GM12878 (cell line): ENCODE results near the gene RAD51. TPM values are rescaled to one million over a fixed set of nuclear protein-coding genes. Genes with fewer than 3 reads are reported as not detected.

Experiments used
- ATAC-seq: fragments of 200-7000 bp; cut with Tn5 transposase; 3 replicates; pipeline ENCODE4 v1.9.1; 2020; ENCODE audit warnings: mild to moderate bottlenecking, moderate library complexity
- BruUV-seq: library from RNA; stranded (reverse); fragments of 400-500 nt; replicated peaks from 2 replicates; lab custom pipeline; 2021; lab: Mats Ljungman, UMichigan
- CTCF ChIA-PET: fragments of 300-600 bp; sonication (Branson Sonifier 250); formaldehyde crosslinking; extraction: SDS; loops from one replicate; lab custom pipeline; 2021; ENCODE audit warnings: inconsistent platforms; lab: Yijun Ruan, JAX
- POLR2A ChIA-PET: fragments of 350-600 bp; formaldehyde crosslinking; extraction: SDS; loops from one replicate; lab custom pipeline; 2021; ENCODE audit warnings: inconsistent platforms; lab: Charles Lee
- RAD21 ChIA-PET: fragments of 300-600 bp; sonication (Branson Sonifier 250); formaldehyde crosslinking; loops from one replicate; lab custom pipeline; 2023; ENCODE audit warnings: antibody characterized with exemption; ENCODE audit not compliant: unreplicated experiment; lab: Charles Lee
- SMC1A ChIA-PET: fragments of 300-600 bp; sonication (Branson Sonifier 250); formaldehyde crosslinking; loops from one replicate; lab custom pipeline; 2023; ENCODE audit not compliant: unreplicated experiment, uncharacterized antibody; lab: Charles Lee
- DNase-seq: peaks from one replicate; pipeline ENCODE4 v3.0.0-alpha.2; 2011; ENCODE audit warnings: low read depth, low spot score
- FAIRE-seq: peaks from 3 replicates; lab custom pipeline; 2011; peaks lifted over from hg19 to GRCh38; lab: Jason Lieb, UNC
- H2AFZ ChIP-seq: 2 replicates; pipeline ENCODE4 v1.6.0; 2011; ENCODE audit warnings: low read depth, low read length, control low read depth; ENCODE audit not compliant: control insufficient read depth
- H3K27ac ChIP-seq: 2 replicates; pipeline ENCODE4 v1.5.1; 2011; ENCODE audit warnings: control low read depth; ENCODE audit not compliant: control insufficient read depth, insufficient read depth
- H3K27me3 ChIP-seq, 2 experiments: replicated peaks in 1 of 2; 2 replicates each; pipeline versions ENCODE4 v1.6.0 to v1.6.1; 2011; ENCODE audit warnings: low read length in 1 of 2; ENCODE audit not compliant: control insufficient read depth in 2 of 2, insufficient read depth in 2 of 2
- H3K36me3 ChIP-seq, 2 experiments: 2 replicates each; pipeline ENCODE4 v1.5.1; 2011; ENCODE audit warnings: low read length in 1 of 2; ENCODE audit not compliant: control insufficient read depth in 2 of 2, insufficient read depth in 2 of 2
- H3K4me1 ChIP-seq: 2 replicates; pipeline ENCODE4 v1.6.1; 2011; ENCODE audit warnings: mild to moderate bottlenecking, low read length, moderate library complexity, mixed read lengths; ENCODE audit not compliant: control insufficient read depth, insufficient read depth
- H3K4me2 ChIP-seq: 2 replicates; pipeline ENCODE4 v1.6.0; 2011; ENCODE audit warnings: control low read depth; ENCODE audit not compliant: control insufficient read depth, insufficient read depth
- H3K4me3 ChIP-seq: fragments of 200-600 bp; sonication (generic); 2 replicates; pipeline ENCODE4 v1.5.1; 2016
- H3K79me2 ChIP-seq: 2 replicates; pipeline ENCODE4 v1.6.0; 2011; ENCODE audit warnings: low read length; ENCODE audit not compliant: control insufficient read depth, insufficient read depth
- H3K9ac ChIP-seq: 2 replicates; pipeline ENCODE4 v1.8.0; 2011; ENCODE audit warnings: low read length, control low read depth, mixed read lengths; ENCODE audit not compliant: control insufficient read depth, insufficient read depth
- H3K9me3 ChIP-seq: replicated peaks from 3 replicates; pipeline ENCODE4 v1.5.1; 2011; ENCODE audit warnings: mild to moderate bottlenecking, low read length; ENCODE audit not compliant: control insufficient read depth, insufficient read depth
- H4K20me1 ChIP-seq: 2 replicates; pipeline ENCODE4 v1.6.0; 2011; ENCODE audit not compliant: control insufficient read depth, insufficient read depth
- ATF7 ChIP-seq: fragments of 450-650 bp; IDR thresholded peaks from 2 replicates; pipeline ENCODE4 v1.6.1; 2016; ENCODE audit warnings: low read depth, mild to moderate bottlenecking
- CHD2 ChIP-seq: IDR thresholded peaks from 2 replicates; pipeline ENCODE4 v1.6.1; 2011; ENCODE audit warnings: low read depth, low read length, improper control_type of control experiment, borderline replicate concordance
- E4F1 ChIP-seq: fragments of 450-650 bp; IDR thresholded peaks from 2 replicates; pipeline ENCODE4 v1.6.1; 2018; ENCODE audit warnings: borderline replicate concordance, mild to moderate bottlenecking; ENCODE audit not compliant: partially characterized antibody
- SMAD5 ChIP-seq: IDR thresholded peaks from 2 replicates; pipeline ENCODE4 v1.6.1; 2016; ENCODE audit warnings: antibody characterized with exemption, low read depth
- WGBS: methylation state at CpG from one replicate; pipeline ENCODE4 v1.1.6; 2016; ENCODE audit warnings: low lambda C conversion rate; ENCODE audit not compliant: insufficient replicate concordance, insufficient coverage; ENCODE audit errors: missing lambda C conversion rate; 5-methylcytosine and 5-hydroxymethylcytosine counted together
- in situ Hi-C: fragments of 300-500 bp; cut with MboI; formaldehyde crosslinking; loops from 9 replicates; pipeline ENCODE4 v1.14.3; 2018; ENCODE audit warnings: mixed read lengths
- intact Hi-C: fragments of 100-400 bp; cut with micrococcal nuclease; formaldehyde crosslinking; loops from one replicate; pipeline ENCODE4 v1.14.2; 2022; ENCODE audit not compliant: unreplicated experiment
- polyA plus RNA-seq, 11 experiments: library from polyadenylated mRNA; depleted of rRNA in 4 of 11; unstranded in 6 of 11; stranded (reverse) in 5 of 11; fragments of >200 nt; fragmentation: Nextera tagmentation in 4 of 11; fragmentation: Illumina TruSeq in 1 of 11; extraction: Ambion mirVana in 4 of 11; extraction: Trizol in 1 of 11; gene quantifications; 1 replicate in 1 of 11; 2 replicates in 10 of 11; pipeline versions ENCODE4 v1.2.1 to v1.2.3, GENCODE V29; 2011 to 2016; ENCODE audit warnings: inconsistent platforms in 2 of 11, missing spikeins in 2 of 11, low read depth in 1 of 11
- total RNA-seq, 4 experiments: library from RNA; depleted of rRNA in 3 of 4; stranded (reverse); fragments of >200 nt in 3 of 4; fragmentation: Illumina TruSeq in 1 of 4; extraction: Trizol in 1 of 4; gene quantifications; 2 replicates each; pipeline versions ENCODE4 v1.2.1 to v1.2.3, GENCODE V29; 2013 to 2021
- TF ChIP-seq, protein P1 (sequence below): fragments of 450-650 bp; IDR thresholded peaks from 2 replicates; pipeline ENCODE4 v1.6.1; 2017; ENCODE audit warnings: borderline replicate concordance
- TF ChIP-seq, protein P2 (sequence below): fragments of 450-650 bp; formaldehyde crosslinking; IDR thresholded peaks from 2 replicates; pipeline ENCODE4 v1.5.0; 2022; ENCODE audit warnings: mild to moderate bottlenecking, missing genetic modification characterization
- TF ChIP-seq, protein P3 (sequence below): IDR thresholded peaks from 2 replicates; pipeline ENCODE4 v1.6.1; 2011; ENCODE audit warnings: low read depth, low read length, improper control_type of control experiment, borderline replicate concordance

The RAD51 gene
- total and polyA plus RNA-seq, 10 of the 15 experiments (the other 5 are each of a cell fraction or from before 2014, with no cell fraction given): 13.1 to 55.0 (median 30.6) TPM

DNA sequence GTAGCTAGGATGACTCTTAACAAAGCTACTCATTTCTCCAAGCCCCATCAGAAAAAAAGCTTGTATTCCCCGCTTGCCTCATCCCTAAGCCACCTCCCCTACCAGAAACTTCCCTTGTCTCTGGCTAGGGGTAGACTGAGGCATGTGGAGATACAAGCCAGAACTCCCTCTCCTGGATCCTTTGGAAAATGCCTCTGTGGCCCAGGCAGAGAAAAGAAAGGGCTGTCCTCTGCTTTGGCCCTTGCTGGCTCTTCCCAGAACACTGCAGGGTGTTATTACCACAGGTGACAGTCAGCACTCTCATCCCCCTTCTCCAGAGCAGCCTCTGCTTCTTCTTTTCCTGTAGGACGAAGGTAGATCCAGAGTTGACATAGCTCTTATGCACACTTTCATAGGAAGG is 44.9 kb downstream of the RAD51 start:
- Histone ChIP-seq H3K79me2 (no peaks in the 10 kb centered on the region), H3K4me3 (no peak overlapping the region), H3K27ac (no peak overlapping the region), H3K4me1 (peaks cover 9% of the 10 kb centered on the region), H3K27me3 (no peaks in the 10 kb centered on the region), H3K9ac (no peak overlapping the region), H4K20me1 (no peaks in the 10 kb centered on the region), H3K36me3 (peaks cover 19 to 34% of the 10 kb centered on the region in 2 experiments), H3K4me2 (no peak overlapping the region), H2AFZ (no peak overlapping the region), H3K9me3 (no peaks in the 10 kb centered on the region)
- intact Hi-C loops: no loop called here
- ChIA-PET SMC1A (interaction anchor here (0.7 to 2.1 kb wide), 5 partner anchors 17 to 79 kb away, joined by 3 to 4 read pairs (median 3); partner anchors contain the start of gene RAD51), CTCF (interaction anchor here (0.7 to 1.8 kb wide), 7 partner anchors 9 to 215 kb away, joined by 3 to 6 read pairs (median 3); no protein-coding TSS in a partner anchor), POLR2A (interaction anchor here (0.6 kb wide), 2 partner anchors 26 to 50 kb away, joined by 7 read pairs; no protein-coding TSS in a partner anchor), RAD21 (interaction anchor here (0.7 kb wide), 1 partner anchor 8 kb away, joined by 3 read pairs; no protein-coding TSS in a partner anchor)
- no TSS peak for BruUV-seq
- ATAC-seq (no peak), DNase-seq (no peak), FAIRE-seq (no peak)
- in situ Hi-C loops: no loop called here
- TF ChIP-seq CHD2: no peak
- TF ChIP-seq, protein P1, sequence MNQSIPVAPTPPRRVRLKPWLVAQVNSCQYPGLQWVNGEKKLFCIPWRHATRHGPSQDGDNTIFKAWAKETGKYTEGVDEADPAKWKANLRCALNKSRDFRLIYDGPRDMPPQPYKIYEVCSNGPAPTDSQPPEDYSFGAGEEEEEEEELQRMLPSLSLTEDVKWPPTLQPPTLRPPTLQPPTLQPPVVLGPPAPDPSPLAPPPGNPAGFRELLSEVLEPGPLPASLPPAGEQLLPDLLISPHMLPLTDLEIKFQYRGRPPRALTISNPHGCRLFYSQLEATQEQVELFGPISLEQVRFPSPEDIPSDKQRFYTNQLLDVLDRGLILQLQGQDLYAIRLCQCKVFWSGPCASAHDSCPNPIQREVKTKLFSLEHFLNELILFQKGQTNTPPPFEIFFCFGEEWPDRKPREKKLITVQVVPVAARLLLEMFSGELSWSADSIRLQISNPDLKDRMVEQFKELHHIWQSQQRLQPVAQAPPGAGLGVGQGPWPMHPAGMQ: no peak
- TF ChIP-seq E4F1: no peak
- TF ChIP-seq ATF7: no peak
- TF ChIP-seq, protein P2, sequence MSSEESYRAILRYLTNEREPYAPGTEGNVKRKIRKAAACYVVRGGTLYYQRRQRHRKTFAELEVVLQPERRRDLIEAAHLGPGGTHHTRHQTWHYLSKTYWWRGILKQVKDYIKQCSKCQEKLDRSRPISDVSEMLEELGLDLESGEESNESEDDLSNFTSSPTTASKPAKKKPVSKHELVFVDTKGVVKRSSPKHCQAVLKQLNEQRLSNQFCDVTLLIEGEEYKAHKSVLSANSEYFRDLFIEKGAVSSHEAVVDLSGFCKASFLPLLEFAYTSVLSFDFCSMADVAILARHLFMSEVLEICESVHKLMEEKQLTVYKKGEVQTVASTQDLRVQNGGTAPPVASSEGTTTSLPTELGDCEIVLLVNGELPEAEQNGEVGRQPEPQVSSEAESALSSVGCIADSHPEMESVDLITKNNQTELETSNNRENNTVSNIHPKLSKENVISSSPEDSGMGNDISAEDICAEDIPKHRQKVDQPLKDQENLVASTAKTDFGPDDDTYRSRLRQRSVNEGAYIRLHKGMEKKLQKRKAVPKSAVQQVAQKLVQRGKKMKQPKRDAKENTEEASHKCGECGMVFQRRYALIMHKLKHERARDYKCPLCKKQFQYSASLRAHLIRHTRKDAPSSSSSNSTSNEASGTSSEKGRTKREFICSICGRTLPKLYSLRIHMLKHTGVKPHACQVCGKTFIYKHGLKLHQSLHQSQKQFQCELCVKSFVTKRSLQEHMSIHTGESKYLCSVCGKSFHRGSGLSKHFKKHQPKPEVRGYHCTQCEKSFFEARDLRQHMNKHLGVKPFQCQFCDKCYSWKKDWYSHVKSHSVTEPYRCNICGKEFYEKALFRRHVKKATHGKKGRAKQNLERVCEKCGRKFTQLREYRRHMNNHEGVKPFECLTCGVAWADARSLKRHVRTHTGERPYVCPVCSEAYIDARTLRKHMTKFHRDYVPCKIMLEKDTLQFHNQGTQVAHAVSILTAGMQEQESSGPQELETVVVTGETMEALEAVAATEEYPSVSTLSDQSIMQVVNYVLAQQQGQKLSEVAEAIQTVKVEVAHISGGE (CRISPR knock-in tag): no peak
- TF ChIP-seq, protein P3, sequence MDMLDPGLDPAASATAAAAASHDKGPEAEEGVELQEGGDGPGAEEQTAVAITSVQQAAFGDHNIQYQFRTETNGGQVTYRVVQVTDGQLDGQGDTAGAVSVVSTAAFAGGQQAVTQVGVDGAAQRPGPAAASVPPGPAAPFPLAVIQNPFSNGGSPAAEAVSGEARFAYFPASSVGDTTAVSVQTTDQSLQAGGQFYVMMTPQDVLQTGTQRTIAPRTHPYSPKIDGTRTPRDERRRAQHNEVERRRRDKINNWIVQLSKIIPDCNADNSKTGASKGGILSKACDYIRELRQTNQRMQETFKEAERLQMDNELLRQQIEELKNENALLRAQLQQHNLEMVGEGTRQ: no peak
- TF ChIP-seq SMAD5: no peak
- WGBS: 91% methylated on average over 2 of the region's 2 CpGs
